HS-27A (cell line): Measurements from ENCODE around the gene ZNF324B.
"Not testable (repeated sequence)": the region's sequence is repeated elsewhere in the genome, so short reads cannot be mapped to it uniquely, and the experiment has no call there.

ENCODE experiments used
- DNase-seq: peaks from one replicate; pipeline ENCODE4 v3.0.0-alpha.2; 2012; ENCODE audit warnings: low read depth, missing footprints

Gene ZNF324B

GRCh38 chr19:58451358-58452101, at the start of gene ZNF324B:
Gene ZNF324B, plus strand, starts transcription at chr19:58451622. Its CDS starts 2,080 bp downstream, at chr19:58453702.
- DNase-seq, result peak; percentile 93

DNA sequence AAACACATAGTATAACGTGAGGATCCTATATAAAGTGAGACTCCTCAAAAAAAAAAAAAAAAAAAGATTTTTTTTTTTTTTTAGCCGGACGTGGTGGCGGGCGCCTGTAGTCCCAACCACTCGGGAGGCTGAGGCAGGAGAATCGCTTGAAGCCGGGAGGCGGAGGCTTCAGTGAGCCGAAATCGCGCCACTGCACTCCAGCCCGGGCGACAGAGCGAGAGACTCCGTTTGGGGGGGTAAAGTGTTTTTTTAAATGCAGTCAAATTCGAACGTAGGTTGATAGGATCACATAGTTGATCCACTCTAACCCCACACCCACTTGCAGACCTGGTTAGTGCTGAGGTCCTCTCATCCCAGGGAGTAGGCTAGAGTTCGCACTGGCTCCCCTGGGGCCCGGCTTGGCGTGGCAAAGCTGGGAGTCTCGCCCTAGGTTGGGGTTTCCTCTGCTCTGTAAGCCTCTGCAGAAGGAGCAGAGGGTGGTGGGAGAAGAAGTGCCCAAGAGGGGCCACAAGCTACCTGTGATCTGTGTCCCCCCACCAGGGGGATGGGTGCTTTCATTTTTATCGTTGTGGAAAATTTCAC, 49.5 kb upstream of the ZNF324B start:
- no peak for DNase-seq

DNA sequence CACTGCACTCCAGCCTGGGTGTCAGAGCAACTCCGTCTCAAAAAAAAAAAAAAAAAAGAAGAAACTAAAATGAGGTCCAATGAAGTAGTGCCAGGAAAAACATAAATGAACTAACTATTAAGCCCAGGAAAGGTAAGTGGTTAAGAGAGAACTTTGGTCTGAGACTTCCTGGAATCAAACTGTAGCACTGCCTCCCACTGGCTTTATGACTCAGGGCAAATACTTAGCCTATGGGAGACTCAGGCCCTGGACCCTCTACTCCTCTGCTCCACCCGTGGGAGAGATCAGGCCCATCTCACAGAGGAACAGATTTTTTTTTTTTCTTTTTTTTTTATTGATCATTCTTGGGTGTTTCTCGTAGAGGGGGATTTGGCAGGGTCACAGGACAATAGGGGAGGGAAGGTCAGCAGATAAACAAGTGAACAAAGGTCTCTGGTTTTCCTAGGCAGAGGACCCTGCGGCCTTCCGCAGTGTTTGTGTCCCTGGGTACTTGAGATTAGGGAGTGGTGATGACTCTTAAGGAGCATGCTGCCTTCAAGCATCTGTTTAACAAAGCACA, 47.4 kb upstream of the ZNF324B start:
- not testable (repeated sequence) for DNase-seq

DNA sequence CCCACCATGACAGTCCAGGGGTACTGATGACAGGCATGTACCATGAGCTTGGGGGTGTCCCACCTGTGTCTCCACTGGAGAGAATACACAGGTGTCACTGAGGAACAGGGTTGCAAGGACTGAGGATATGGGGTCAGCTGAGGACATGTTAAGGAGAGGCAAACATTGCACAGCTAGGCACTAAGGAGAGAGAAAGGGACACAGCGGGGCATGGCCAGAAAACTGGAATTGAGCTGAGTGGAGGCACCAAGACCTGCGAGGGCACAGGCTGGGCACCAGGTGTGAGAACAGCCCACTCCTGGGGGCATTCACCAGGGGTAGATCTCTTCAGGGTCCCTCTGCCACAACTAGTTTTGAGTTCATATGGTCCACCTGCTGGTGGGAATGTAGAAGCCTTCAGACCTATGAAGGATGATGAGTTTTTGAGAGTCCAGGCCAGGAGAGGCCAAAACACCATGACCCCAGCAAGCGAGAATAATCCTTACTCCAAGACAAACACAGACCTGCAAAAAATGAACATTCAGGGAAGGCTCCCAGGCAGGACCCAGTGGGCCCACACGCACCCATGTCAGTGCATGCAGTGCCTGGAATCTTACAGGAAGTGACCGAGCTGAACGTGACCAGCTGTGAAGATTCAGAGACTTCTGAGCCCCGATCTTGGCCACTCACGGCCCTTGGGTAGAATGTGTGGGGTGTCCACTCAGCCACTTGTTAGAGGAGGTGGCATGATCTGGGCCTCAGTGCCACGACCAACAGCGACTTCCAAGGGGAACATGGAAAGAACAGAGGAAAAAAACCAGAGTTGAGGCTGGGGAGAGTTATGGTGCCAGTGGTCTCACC, 44.4 kb upstream of the ZNF324B start:
- no peak for DNase-seq

GRCh38 chr19:58407658-58408151, 43.7 kb upstream of the ZNF324B start:
- DNase-seq, result no peak

DNA sequence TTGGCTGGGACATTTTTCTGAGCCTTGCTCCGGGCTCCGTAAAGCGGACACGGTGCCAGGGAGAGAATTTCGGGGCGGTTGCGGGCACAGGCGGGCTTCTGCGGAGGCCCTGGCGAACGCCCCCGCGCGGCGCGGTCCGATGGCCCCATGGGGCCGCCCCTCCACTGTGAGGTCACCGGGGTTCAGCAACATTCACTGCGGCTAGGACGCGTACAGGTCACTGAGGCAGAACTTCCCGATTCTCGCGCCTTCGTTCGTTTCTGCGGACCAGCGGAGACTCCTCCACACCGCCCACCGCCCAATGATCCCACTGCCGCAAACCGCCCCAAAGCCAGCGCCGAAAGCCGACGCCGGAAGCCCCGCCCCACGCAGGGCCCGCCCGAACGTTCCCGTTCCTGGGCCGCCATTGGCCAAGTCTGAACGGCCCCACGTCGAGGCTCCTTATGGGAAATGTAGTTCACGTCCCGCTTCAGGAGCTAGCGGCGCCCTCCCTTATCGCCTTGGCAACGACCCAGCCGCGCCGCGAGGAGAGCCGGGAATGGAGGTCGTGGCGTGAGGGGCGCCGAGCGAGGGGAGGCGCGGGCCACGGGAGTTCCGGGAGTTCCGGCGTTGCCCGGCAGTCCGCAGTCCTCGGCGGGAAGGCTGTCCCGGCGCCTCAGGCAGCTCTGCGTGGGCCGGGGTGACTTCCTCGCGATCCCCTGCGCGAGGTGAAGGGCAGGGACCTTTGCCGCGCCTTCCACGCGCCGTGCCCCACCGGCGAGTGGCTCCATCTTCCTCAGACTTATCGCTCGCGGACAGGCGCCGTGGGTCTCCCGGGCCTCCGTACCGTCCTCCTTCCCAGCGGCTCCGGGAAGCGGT, 43.0 kb upstream of the ZNF324B start, which contains the start of gene ZNF584:
ZNF584 (plus strand) TSS at position 498 of the 858 bp plus-strand sequence. CDS start 499 bp downstream, outside the sequence.
- peak; percentile 91 for DNase-seq

DNA sequence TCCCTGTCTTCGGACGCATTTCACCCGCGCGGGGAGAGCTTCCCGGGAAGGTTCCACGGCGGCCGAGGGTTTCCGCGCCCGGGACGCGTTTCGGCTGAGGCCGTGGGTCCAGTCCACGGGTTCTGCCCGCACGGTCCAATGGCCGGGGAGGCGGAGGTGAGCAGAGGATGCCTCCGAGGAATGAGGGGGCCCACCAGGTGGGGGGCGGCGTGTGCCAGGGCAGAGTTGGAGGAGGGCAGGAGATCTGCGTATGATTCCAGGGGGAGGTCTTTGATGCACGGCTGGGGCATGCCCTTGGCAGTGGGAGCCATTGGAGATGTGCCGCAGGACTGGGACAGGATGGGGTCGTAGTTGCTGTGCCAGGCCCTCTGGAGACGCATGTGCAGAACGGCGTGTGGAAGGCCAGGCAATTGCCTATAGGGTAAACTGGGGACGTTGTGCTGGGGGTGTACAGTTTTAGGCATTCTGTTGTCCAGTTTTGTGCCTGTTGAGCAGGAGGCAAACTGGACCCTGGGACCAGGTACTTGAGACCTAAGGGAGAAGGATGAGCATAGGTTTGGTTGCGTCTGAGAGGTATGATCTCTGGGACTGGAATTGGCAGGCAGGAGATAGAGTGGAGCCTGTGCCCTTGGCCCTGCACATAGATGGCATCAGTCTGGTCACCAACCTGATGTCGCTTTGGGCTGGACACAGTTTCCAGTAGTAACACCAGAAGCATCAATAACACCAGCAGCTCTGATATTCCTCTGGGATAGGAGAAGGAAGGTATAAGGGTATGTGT, 42.2 kb upstream of the ZNF324B start:
- DNase-seq, result no peak

DNA sequence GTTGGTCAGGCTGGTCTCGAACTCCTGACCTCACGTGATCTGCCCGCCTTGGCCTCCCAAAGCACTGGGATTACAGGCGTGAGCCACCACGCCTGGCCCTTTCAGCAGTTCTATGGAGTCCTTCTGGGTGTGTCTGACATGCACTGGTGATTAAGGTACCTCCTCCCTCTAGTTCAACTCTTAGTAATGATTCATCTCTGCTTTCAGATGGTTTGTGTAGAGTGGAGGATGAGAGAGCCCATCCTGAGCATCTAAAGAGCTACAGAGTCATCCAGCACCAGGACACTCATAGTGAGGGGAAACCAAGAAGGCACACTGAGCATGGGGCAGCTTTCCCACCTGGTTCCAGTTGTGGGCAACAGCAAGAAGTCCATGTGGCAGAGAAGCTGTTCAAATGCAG, 34.8 kb upstream of the ZNF324B start:
- DNase-seq, result no peak

GRCh38 chr19:58417071-58417470, 34.4 kb upstream of the ZNF324B start:
- DNase-seq, result no peak

GRCh38 chr19:58428617-58429016, 22.8 kb upstream of the ZNF324B start:
- no peak for DNase-seq

- no peak for DNase-seq
Observed at GRCh38 chr19:58429745-58430144, 21.7 kb upstream of the ZNF324B start.

GRCh38 chr19:58434217-58434616, 17.2 kb upstream of the ZNF324B start:
- DNase-seq, result no peak

- peak; percentile 98 for DNase-seq
Observed at GRCh38 chr19:58439576-58440554, 11.6 kb upstream of the ZNF324B start, which contains the start of gene ZNF132. Gene ZNF132, minus strand, starts transcription at chr19:58440153. Its CDS starts 332 bp downstream, at chr19:58439821.

DNA sequence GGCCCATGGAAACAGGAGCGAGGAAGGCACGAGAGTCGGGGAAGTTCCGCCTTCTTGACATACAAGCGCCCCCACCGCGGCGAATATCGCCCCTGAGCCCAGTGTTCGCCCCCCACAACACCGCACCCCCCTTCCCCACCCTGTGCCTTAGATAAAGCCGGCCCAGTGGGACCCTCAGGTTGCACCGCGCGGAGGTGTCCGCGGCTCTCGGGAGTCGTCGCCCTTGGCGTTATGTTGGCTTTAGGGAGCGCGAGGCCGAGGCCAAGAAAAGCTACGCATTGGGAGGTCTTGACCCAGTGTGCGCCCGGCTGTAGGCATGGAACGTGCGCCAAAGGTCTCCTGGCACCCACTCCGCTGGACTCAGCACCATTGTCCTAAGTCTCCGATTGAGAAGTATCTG, 10.9 kb upstream of the ZNF324B start:
- DNase-seq, result no peak

- not testable (repeated sequence) for DNase-seq
Observed at GRCh38 chr19:58442986-58443385, 8.4 kb upstream of the ZNF324B start.

DNA sequence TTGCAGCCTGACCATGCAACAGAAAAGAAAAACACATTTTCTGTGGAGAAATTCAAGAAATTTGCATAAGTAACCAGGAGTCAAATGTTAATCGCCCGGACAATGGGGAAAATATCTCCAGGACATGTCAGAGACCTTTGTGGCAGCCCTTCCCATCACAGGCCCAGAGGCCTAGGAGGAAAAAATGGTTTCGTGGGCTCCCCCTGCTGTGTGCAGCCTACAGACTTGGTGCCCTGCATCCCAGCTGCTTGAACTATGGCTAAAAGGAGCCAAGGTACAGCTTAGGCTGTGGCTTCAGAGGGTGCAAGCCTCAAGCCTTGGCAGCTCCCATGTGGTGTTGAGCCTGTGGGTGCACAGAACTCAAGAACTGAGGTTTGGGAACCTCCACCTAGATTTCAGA, 2.6 kb upstream of the ZNF324B start:
- DNase-seq, result not testable (repeated sequence)

DNA sequence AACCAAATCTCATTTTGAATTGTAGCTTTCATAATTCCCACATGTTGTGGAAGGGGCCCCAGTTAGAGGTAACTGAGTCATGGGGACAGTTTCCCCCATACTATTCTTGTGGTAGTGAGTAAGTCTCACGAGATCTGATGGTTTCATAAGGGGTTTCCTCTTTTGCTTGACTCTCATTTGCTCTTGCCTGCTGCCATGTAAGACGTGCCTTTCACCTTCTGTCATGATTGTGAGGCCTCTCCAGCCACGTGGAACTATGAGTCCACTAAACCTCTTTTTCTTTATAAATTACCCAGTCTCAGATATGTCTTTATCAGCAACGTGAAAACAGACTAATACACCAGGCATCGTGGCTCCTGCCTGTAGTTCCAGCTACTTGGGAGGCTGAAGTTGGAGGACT, 1.4 kb upstream of the ZNF324B start:
- DNase-seq, result not testable (repeated sequence)

GRCh38 chr19:58450856-58451357, 515 bp upstream of the ZNF324B start:
- no peak for DNase-seq

GRCh38 chr19:58453743-58454142, 2.3 kb downstream of the ZNF324B start:
- no peak for DNase-seq
